Measurements from ENCODE around the gene GLI1. TPM values are rescaled to one million over a fixed set of nuclear protein-coding genes. Genes with fewer than 3 reads are reported as not detected.
A peak's percentile ranks its signal among the peaks of the same experiment; 100 is the strongest.
"Not testable (repeated sequence)": the region's sequence is repeated elsewhere in the genome, so short reads cannot be mapped to it uniquely, and the experiment has no call there.

The GLI1 gene
- total and polyA plus RNA-seq, 11 donors = 0.08 to 2.6 (median 0.83) TPM

DNA sequence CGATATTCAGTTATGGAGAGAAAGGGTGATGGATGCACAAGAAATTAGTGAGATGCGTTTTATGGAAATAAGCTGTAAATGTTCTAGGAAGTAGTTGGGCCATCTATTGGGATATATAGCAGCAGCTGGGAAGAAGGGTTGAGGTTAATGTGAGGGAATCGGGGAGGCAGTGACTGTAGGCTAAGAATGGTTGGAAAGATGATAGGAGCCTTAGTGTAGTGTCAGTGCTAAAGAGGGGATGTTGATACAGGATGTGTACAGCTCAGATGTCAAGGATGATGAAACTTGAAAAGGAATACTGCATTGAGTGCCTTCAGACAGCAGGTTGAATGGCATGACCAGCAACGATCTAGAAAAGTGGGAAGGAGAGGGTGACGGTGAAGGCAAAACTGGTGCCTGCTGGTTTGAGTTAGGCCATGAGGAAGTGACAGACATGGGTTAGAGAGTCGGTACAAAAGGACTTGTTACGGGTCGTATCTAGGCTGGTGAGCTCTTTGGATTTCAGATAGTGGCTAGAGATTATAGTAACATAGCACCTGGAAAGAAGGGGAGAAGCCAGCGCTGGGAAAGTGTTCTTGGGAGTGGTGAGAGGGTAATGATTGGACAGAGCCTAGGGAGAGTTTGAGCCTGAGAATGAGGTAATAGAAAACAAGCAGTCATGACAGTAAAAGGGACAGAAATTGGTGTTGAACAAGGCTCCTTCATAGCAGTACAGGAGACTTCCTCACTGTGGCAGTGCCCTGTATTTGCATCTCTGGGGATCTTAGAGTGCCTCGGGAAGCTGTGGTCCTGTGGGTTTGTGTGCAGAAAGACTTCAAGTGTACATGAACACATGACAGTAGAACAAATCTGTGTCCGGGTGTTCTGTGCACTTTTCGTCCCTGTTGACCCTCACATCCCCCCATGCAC, 37.9 kb downstream of the GLI1 start:
- 92 to 94% (median 93%) methylated on average over 12 of the region's 12 CpGs for WGBS, 4 donors
- intact Hi-C loops (cut with DNase I) = no loop called here
- Histone ChIP-seq H3K36me3 (peaks cover 0 to 81% (median 72%) of the 10 kb centered on the region in 9 donors), H3K27ac (no peak overlapping the region), H3K27me3 (no peaks in the 10 kb centered on the region), H3K9me3 (no peaks in the 10 kb centered on the region), H3K4me3 (no peak overlapping the region), H3K4me1 (no peaks in the 10 kb centered on the region)
- DNase-seq (no peak), ATAC-seq (no peak)
- TF ChIP-seq POLR2A (IDR thresholded peaks at IDR 0.05) = no peak
- TF ChIP-seq CTCF (IDR thresholded peaks at IDR 0.05) = no peak

GRCh38 chr12:57498132-57498502, 38.5 kb downstream of the GLI1 start:
- WGBS, 4 donors = 85 to 89% (median 86%) methylated on average over 9 of the region's 9 CpGs
- Histone ChIP-seq H3K27me3 (no peaks in the 10 kb centered on the region), H3K4me3 (no peak overlapping the region), H3K4me1 (no peaks in the 10 kb centered on the region), H3K27ac (no peak overlapping the region), H3K9me3 (no peaks in the 10 kb centered on the region), H3K36me3 (peaks cover 0 to 83% (median 73%) of the 10 kb centered on the region in 9 donors)
- no peak for TF ChIP-seq CTCF (IDR thresholded peaks at IDR 0.05)
- no peak for TF ChIP-seq POLR2A (IDR thresholded peaks at IDR 0.05)
- DNase-seq (no peak), ATAC-seq (peak in 1 of 4 donors; percentile 9)
- intact Hi-C loops (cut with DNase I) = no loop called here

GRCh38 chr12:57498571-57498970, 39.0 kb downstream of the GLI1 start:
- Histone ChIP-seq H3K36me3 (peaks cover 0 to 88% (median 78%) of the 10 kb centered on the region in 9 donors), H3K4me1 (no peaks in the 10 kb centered on the region), H3K9me3 (no peaks in the 10 kb centered on the region), H3K4me3 (no peak overlapping the region), H3K27ac (no peak overlapping the region), H3K27me3 (no peaks in the 10 kb centered on the region)
- WGBS, 4 donors = 94 to 98% (median 96%) methylated on average over 4 of the region's 4 CpGs
- intact Hi-C loops (cut with DNase I) = no loop called here
- DNase-seq (no peak), ATAC-seq (no peak)
- TF ChIP-seq POLR2A (IDR thresholded peaks at IDR 0.05) = no peak
- TF ChIP-seq CTCF (IDR thresholded peaks at IDR 0.05) = no peak

DNA sequence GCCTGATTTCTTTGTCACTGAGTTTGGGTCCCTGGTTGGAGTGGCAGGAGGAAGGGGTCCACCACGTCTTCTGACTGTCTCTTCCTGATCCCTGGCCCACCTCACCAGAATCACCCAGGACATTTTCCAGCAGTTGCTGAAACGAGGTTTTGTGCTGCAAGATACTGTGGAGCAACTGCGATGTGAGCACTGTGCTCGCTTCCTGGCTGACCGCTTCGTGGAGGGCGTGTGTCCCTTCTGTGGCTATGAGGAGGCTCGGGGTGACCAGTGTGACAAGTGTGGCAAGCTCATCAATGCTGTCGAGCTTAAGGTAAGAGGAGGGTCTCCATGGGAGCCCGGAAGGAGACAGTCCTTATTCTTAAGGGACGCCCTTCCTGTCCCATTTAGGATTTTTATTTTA, 40.6 kb downstream of the GLI1 start:
- H3K27ac ChIP-seq = no peak overlapping the region
- no peak overlapping the region for H3K4me3 ChIP-seq
- ATAC-seq (no peak), DNase-seq (no peak)
- 92 to 96% (median 96%) methylated on average over 11 of the region's 11 CpGs for WGBS, 4 donors
- no peaks in the 10 kb centered on the region for H3K4me1 ChIP-seq
- H3K27me3 ChIP-seq = no peaks in the 10 kb centered on the region
- intact Hi-C loops (cut with DNase I) = no loop called here
- TF ChIP-seq POLR2A (IDR thresholded peaks at IDR 0.05) (no peak), CTCF (IDR thresholded peaks at IDR 0.05) (no peak)
- peaks cover 0 to 98% (median 88%) of the 10 kb centered on the region in 9 donors for H3K36me3 ChIP-seq
- H3K9me3 ChIP-seq = no peaks in the 10 kb centered on the region

DNA sequence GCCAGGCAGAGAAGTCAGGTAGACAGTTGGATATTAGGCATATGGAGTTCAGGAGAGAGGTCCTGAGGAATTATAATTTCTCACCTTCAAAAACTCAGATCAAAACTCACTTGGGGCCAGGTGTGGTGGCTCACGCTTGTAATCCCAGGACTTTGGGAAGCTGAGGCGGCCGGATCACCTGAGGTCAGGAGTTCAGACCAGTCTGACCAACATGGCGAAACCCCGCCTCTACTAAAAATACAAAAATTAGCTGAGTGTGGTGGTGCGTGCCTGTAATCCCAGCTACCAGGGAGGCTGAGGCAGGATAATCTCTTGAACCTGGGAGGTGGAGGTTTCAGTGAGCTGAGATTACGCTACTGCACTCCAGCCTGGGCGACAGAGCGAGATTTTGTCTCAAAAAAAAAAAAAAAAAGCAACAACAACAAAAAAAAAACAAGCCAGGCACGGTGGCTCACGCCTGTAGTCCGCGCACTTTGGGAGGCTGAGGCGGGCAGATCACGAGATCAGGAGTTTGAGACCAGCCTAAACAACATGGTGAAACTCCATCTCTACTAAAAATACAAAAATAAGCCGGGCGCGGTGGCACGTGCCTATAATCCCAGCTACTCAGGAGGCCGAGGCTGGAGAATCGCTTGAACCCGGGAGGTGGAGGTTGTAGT, 42.9 kb downstream of the GLI1 start:
- ATAC-seq; H3K4me3 ChIP-seq; H3K4me1 ChIP-seq; H3K27me3 ChIP-seq; H3K9me3 ChIP-seq; intact Hi-C loops (cut with DNase I); H3K27ac ChIP-seq; DNase-seq: not testable (repeated sequence)
- WGBS, 4 donors = 95 to 98% (median 96%) methylated on average over 22 of the region's 22 CpGs
- peaks cover 2 to 93% (median 89%) of the 10 kb centered on the region in 9 donors for H3K36me3 ChIP-seq

DNA sequence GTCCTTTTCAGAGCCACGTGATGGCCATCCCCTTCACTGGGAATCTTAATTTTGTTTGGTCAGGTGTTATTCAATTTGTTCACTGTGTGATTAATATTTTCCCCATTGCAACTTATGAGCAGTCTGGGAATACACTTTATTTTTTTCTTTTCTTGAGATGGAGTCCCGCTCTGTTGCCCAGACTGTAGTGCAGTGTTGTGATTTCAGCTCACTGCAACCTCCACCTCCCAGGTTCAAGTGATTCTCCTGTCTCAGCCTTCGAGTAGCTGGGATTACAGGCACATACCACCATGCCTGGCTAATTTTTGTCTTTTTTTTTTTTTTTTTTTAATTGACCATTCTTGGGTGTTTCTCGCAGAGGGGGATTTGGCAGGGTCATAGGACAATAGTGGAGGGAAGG, 47.0 kb downstream of the GLI1 start:
- H3K4me3 ChIP-seq; ATAC-seq; DNase-seq; H3K27ac ChIP-seq; intact Hi-C loops (cut with DNase I); H3K4me1 ChIP-seq; H3K9me3 ChIP-seq; H3K27me3 ChIP-seq: not testable (repeated sequence)
- peaks cover 2 to 81% (median 77%) of the 10 kb centered on the region in 9 donors for H3K36me3 ChIP-seq
- WGBS, 4 donors = 76 to 97% (median 95%) methylated on average over 4 of the region's 4 CpGs

GRCh38 chr12:57507796-57508195, 48.2 kb downstream of the GLI1 start:
- H3K36me3 ChIP-seq = peaks cover 4 to 81% (median 77%) of the 10 kb centered on the region in 9 donors
- 96 to 100% (median 99%) methylated on average over 1 to 26 of the region's 28 CpGs for WGBS, 4 donors
- H3K9me3 ChIP-seq; H3K4me1 ChIP-seq; H3K27me3 ChIP-seq; H3K4me3 ChIP-seq; ATAC-seq; H3K27ac ChIP-seq; DNase-seq; intact Hi-C loops (cut with DNase I): not testable (repeated sequence)
